Vagina (tissue), 2 donors: Measurements from ENCODE around the gene GABARAP. TPM values are rescaled to one million over a fixed set of nuclear protein-coding genes. Genes with fewer than 3 reads are reported as not detected.
A peak's percentile ranks its signal among the peaks of the same experiment; 100 is the strongest.

Experiments
- DNase-seq, 2 donors: peaks; one replicate each; pipeline ENCODE4 v3.0.0-alpha.2; 2017; ENCODE audit errors: extremely low spot score in 2 of 2
- H3K27ac ChIP-seq: fragments of 200-600 bp; sonication (generic); one replicate; pipeline ENCODE4 v1.5.1; 2019
- H3K27me3 ChIP-seq: fragments of 200-600 bp; sonication (generic); one replicate; pipeline ENCODE4 v1.5.1; 2019
- H3K36me3 ChIP-seq, 2 donors: fragments of 200-600 bp; sonication (generic); one replicate each; pipeline ENCODE4 v1.5.1; 2017 to 2019
- H3K4me1 ChIP-seq: fragments of 200-600 bp; sonication (generic); one replicate; pipeline ENCODE4 v1.5.1; 2019
- H3K4me3 ChIP-seq, 2 donors: fragments of 200-600 bp; sonication (generic); 1 replicate in 1 of 2; 2 replicates in 1 of 2; pipeline ENCODE4 v1.5.1; 2016 to 2019
- H3K9me3 ChIP-seq: fragments of 200-600 bp; sonication (generic); one replicate; pipeline ENCODE4 v1.5.1; 2019
- POLR2A ChIP-seq, 2 donors: fragments of 450-650 bp; IDR thresholded peaks; one replicate each; pipeline ENCODE4 v1.6.1; 2017; ENCODE audit warnings: antibody characterized with exemption in 2 of 2, mild to moderate bottlenecking in 2 of 2, moderate library complexity in 2 of 2
- POLR2AphosphoS5 ChIP-seq, 2 donors: sonication (generic); formaldehyde crosslinking; IDR thresholded peaks; one replicate each; pipeline ENCODE4 v1.9.0; 2017; ENCODE audit warnings: antibody characterized with exemption in 2 of 2, mild to moderate bottlenecking in 2 of 2, low read depth in 1 of 2; ENCODE audit not compliant: insufficient read depth in 1 of 2
- intact Hi-C: fragments of 100-400 bp; cut with DNase I; formaldehyde crosslinking; loops from one replicate; pipeline ENCODE4 v1.15.1; 2023
- total RNA-seq: library from RNA; depleted of rRNA; stranded (reverse); fragments of >200 nt; gene quantifications from one replicate; pipeline ENCODE4 v1.2.3, GENCODE V29; 2016
- TF ChIP-seq, protein P1 (sequence below), 3 experiments: fragments of 450-650 bp in 2 of 3; fragments of 200-600 bp in 1 of 3; sonication (generic) in 1 of 3; IDR thresholded peaks; one replicate each; pipeline ENCODE4 v1.5.1; 2017 to 2019; ENCODE audit warnings: antibody characterized with exemption in 3 of 3, mild to moderate bottlenecking in 2 of 3, moderate library complexity in 2 of 3

The GABARAP gene
- total RNA-seq, 1 donor from 2014 or later = 395 TPM

DNA sequence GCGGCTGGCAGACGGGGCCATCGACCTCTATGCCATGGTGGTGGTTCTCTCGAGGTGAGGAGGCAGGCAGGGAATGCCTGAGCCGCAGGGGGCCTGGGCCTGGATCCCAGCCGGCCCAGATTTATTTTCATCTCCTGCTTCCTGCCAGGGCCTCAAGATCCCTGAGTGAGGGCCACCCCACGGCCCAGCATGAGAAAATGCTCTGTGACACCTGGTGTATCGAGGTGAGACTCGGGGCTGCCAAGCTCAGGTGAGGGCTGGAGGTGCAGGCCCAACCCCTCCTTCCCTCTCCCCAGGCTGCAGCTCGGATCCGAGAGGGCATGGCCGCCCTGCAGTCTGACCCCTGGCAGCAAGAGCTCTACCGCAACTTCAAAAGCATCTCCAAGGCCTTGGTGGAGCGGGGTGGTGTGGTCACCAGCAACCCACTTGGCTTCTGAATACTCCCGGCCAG lies 17.6 kb downstream of the GABARAP start:
- no peaks in the 10 kb centered on the region for H3K27me3 ChIP-seq
- DNase-seq = no peak
- H3K9me3 ChIP-seq = no peaks in the 10 kb centered on the region
- H3K36me3 ChIP-seq = peaks cover 0 to 68% of the 10 kb centered on the region in 2 donors
- peaks cover 43% of the 10 kb centered on the region for H3K4me1 ChIP-seq
- peak overlapping the region; percentile 80 for H3K27ac ChIP-seq
- TF ChIP-seq, protein P1, sequence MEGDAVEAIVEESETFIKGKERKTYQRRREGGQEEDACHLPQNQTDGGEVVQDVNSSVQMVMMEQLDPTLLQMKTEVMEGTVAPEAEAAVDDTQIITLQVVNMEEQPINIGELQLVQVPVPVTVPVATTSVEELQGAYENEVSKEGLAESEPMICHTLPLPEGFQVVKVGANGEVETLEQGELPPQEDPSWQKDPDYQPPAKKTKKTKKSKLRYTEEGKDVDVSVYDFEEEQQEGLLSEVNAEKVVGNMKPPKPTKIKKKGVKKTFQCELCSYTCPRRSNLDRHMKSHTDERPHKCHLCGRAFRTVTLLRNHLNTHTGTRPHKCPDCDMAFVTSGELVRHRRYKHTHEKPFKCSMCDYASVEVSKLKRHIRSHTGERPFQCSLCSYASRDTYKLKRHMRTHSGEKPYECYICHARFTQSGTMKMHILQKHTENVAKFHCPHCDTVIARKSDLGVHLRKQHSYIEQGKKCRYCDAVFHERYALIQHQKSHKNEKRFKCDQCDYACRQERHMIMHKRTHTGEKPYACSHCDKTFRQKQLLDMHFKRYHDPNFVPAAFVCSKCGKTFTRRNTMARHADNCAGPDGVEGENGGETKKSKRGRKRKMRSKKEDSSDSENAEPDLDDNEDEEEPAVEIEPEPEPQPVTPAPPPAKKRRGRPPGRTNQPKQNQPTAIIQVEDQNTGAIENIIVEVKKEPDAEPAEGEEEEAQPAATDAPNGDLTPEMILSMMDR (IDR thresholded peaks at IDR 0.05) = no peak
- no peak for TF ChIP-seq POLR2AphosphoS5 (IDR thresholded peaks at IDR 0.05; ENCODE audit: insufficient read depth in 1 of 2, low read depth in 1 of 2)
- no peak for TF ChIP-seq POLR2A (IDR thresholded peaks at IDR 0.05)
- H3K4me3 ChIP-seq = no peak overlapping the region
- intact Hi-C loops = no loop called here

DNA sequence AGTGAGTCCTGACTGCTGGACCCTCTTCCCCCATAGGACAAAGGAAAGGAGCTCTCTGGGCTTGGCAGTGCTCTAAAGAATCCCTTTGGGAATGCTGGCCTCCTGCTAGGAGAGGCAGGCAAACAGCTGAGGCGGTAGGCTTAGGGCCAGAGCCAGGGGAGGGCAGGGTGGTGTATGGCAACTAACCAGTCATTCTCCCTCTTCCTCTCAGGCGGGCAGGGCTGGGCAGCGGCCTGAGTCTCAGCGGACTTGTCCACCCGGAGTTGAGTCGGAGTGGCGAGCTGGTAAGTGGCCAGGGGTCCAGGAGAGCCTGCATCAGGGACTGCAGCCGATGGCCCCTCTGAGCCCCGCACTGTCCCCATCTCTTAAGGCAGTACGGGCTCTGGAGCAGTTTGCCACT lies 18.1 kb downstream of the GABARAP start:
- H3K4me3 ChIP-seq = no peak overlapping the region
- intact Hi-C loops = no loop called here
- peaks cover 0 to 63% of the 10 kb centered on the region in 2 donors for H3K36me3 ChIP-seq
- no peaks in the 10 kb centered on the region for H3K9me3 ChIP-seq
- H3K27me3 ChIP-seq = no peaks in the 10 kb centered on the region
- peaks cover 43% of the 10 kb centered on the region for H3K4me1 ChIP-seq
- DNase-seq = no peak
- peak overlapping the region; percentile 80 for H3K27ac ChIP-seq
- no peak for TF ChIP-seq POLR2AphosphoS5 (IDR thresholded peaks at IDR 0.05; ENCODE audit: insufficient read depth in 1 of 2, low read depth in 1 of 2)
- TF ChIP-seq, protein P1 (IDR thresholded peaks at IDR 0.05) = no peak
- TF ChIP-seq POLR2A (IDR thresholded peaks at IDR 0.05) = no peak

DNA sequence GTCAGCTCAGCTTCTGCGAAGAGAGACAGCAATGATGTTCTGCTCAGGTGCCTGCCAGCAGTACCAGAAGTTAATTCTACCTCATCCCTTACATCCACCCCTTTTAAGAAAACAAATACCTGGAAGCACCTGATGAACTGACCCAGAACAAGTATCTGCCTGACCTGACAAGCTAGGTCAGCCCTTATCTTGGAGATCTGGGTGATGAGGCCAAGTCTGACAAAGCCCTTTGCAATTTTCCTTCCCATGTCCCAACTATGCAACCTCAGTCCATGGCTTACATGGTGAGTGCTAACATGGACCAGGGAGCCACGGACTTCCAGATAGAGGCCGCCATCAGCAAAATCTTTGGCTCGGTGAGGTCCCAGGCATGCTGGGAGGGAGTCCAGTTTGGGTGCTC lies 18.9 kb downstream of the GABARAP start:
- TF ChIP-seq, protein P1 (IDR thresholded peaks at IDR 0.05) = no peak
- no peak for TF ChIP-seq POLR2AphosphoS5 (IDR thresholded peaks at IDR 0.05; ENCODE audit: insufficient read depth in 1 of 2, low read depth in 1 of 2)
- TF ChIP-seq POLR2A (IDR thresholded peaks at IDR 0.05) = no peak
- H3K36me3 ChIP-seq = peaks cover 0 to 55% of the 10 kb centered on the region in 2 donors
- intact Hi-C loops = no loop called here
- H3K27me3 ChIP-seq = no peaks in the 10 kb centered on the region
- H3K27ac ChIP-seq = peak overlapping the region; percentile 10
- no peaks in the 10 kb centered on the region for H3K9me3 ChIP-seq
- DNase-seq = no peak
- peaks cover 45% of the 10 kb centered on the region for H3K4me1 ChIP-seq
- no peak overlapping the region for H3K4me3 ChIP-seq

DNA sequence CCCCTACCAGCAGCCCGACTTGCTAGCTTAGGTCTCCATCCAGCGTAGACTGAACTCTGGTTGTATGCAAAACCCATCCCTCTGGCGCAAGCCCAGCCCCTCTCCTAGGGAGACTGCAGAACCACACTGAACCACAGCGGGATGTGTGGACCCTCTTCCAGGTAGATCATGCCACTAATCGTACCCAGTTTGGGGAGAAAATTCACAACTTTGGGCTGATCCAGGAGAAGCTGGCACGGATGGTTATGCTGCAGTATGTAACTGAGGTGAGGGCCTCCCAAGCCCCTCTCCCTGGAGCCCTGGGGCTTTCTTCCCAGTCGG lies 19.3 kb downstream of the GABARAP start:
- H3K27ac ChIP-seq = peak overlapping the region; percentile 10
- H3K36me3 ChIP-seq = peaks cover 0 to 53% of the 10 kb centered on the region in 2 donors
- H3K4me1 ChIP-seq = peaks cover 49% of the 10 kb centered on the region
- DNase-seq = no peak
- no peaks in the 10 kb centered on the region for H3K9me3 ChIP-seq
- intact Hi-C loops = no loop called here
- H3K27me3 ChIP-seq = no peaks in the 10 kb centered on the region
- TF ChIP-seq, protein P1 (IDR thresholded peaks at IDR 0.05) = no peak
- TF ChIP-seq POLR2AphosphoS5 (IDR thresholded peaks at IDR 0.05; ENCODE audit: insufficient read depth in 1 of 2, low read depth in 1 of 2) (no peak), POLR2A (IDR thresholded peaks at IDR 0.05) (no peak)
- no peak overlapping the region for H3K4me3 ChIP-seq

DNA sequence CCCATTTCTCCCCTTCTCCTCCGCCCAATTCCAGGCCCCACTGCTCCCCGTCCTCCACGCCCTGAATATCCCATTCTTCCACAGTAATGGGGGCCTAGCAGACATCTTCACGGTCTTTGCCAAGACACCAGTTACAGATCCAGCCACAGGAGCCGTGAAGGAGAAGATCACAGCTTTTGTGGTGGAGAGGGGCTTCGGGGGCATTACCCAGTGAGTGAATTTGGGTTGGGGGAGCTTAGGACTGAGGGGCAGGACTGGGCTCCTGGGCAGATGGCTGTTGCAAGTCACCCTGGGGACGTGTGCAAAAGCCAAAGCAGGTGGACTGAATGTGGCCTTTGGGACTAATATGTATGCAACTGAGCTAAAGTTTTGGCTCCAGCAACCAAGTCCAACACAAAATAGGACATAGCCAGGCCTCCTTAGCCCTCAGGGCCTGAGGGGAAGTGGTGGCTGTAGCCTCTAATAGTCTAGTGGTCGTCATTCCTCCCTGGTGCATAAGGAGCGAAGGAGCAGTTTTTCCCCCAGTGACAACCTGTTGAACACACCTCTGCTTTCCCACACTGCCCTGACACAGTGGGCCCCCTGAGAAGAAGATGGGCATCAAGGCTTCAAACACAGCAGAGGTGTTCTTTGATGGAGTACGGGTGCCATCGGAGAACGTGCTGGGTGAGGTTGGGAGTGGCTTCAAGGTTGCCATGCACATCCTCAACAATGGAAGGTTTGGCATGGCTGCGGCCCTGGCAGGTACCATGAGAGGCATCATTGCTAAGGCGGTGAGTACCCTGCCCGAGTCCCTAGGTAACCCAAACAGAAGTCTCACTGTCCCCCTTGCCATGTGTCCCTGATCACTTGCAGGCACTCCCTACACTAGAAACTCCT lies 19.9 kb downstream of the GABARAP start:
- Histone ChIP-seq H3K27me3 (no peaks in the 10 kb centered on the region), H3K9me3 (no peaks in the 10 kb centered on the region), H3K4me3 (no peak overlapping the region), H3K4me1 (peaks cover 49% of the 10 kb centered on the region), H3K36me3 (peaks cover 0 to 47% of the 10 kb centered on the region in 2 donors), H3K27ac (no peak overlapping the region)
- intact Hi-C loops = no loop called here
- TF ChIP-seq POLR2A (IDR thresholded peaks at IDR 0.05) = no peak
- no peak for TF ChIP-seq POLR2AphosphoS5 (IDR thresholded peaks at IDR 0.05; ENCODE audit: insufficient read depth in 1 of 2, low read depth in 1 of 2)
- TF ChIP-seq, protein P1 (IDR thresholded peaks at IDR 0.05) = no peak
- no peak for DNase-seq
